HepG2 (cell line): ENCODE data around the gene LRBA. TPM values are rescaled to one million over a fixed set of nuclear protein-coding genes. Genes with fewer than 3 reads are reported as not detected.

Experiments used
- AGO2 ChIP-seq: fragments of 200-400 bp; formaldehyde crosslinking; optimal IDR thresholded peaks from 2 replicates; pipeline ENCODE3; 2017; ENCODE audit warnings: mild to moderate bottlenecking, low read depth, low read length, moderate library complexity
- FOXA1 ChIP-seq, 2 experiments: fragments of 450-650 bp in 1 of 2; sonication (generic) in 1 of 2; formaldehyde crosslinking in 1 of 2; IDR thresholded peaks; 2 replicates each; pipeline versions ENCODE4 v1.4.0 to v1.6.1; 2016 to 2020; ENCODE audit warnings: missing genetic modification reagents in 1 of 2
- FOXA3 ChIP-seq: IDR thresholded peaks from 2 replicates; pipeline ENCODE4 v1.6.1; 2016; ENCODE audit warnings: missing genetic modification reagents, missing compliant biosample characterization
- MAF1 ChIP-seq: sonication (generic); formaldehyde crosslinking; IDR thresholded peaks from 2 replicates; pipeline ENCODE4 v1.5.0; 2020; ENCODE audit warnings: missing genetic modification reagents, borderline replicate concordance
- NCOA1 ChIP-seq: sonication (generic); formaldehyde crosslinking; IDR thresholded peaks from 2 replicates; pipeline ENCODE4 v1.9.0; 2021; ENCODE audit warnings: missing genetic modification reagents
- RBFOX2 ChIP-seq: fragments of 200-400 bp; formaldehyde crosslinking; IDR thresholded peaks from 2 replicates; pipeline ENCODE4 v1.6.1; 2017; ENCODE audit warnings: low read depth, mild to moderate bottlenecking, low read length
- TBX2 ChIP-seq: sonication (generic); formaldehyde crosslinking; IDR thresholded peaks from 2 replicates; pipeline ENCODE4 v1.5.0; 2020; ENCODE audit warnings: missing genetic modification reagents, mild to moderate bottlenecking, borderline replicate concordance
- TOPORS ChIP-seq: sonication (generic); formaldehyde crosslinking; IDR thresholded peaks from 2 replicates; pipeline ENCODE4 v1.8.0; 2023; ENCODE audit warnings: mild to moderate bottlenecking, missing genetic modification reagents
- ZNF768 ChIP-seq: sonication (generic); formaldehyde crosslinking; IDR thresholded peaks from 2 replicates; pipeline ENCODE4 v1.4.0; 2020; ENCODE audit warnings: missing genetic modification reagents
- polyA plus RNA-seq, 8 experiments: library from polyadenylated mRNA; depleted of rRNA in 3 of 8; stranded (reverse) in 7 of 8; unstranded in 1 of 8; fragments of >200 nt; fragmentation: Illumina TruSeq in 4 of 8; extraction: Trizol in 4 of 8; gene quantifications; 2 replicates each; pipeline versions ENCODE4 v1.2.1 to v1.2.3, GENCODE V29; 2011 to 2016; ENCODE audit warnings: low read depth in 4 of 8, missing spikeins in 1 of 8, mixed read lengths in 1 of 8; ENCODE audit not compliant: insufficient read depth in 1 of 8
- total RNA-seq, 5 experiments: library from RNA; depleted of rRNA; stranded (reverse); fragments of >200 nt; fragmentation: Illumina TruSeq; extraction: Trizol; gene quantifications; 2 replicates each; pipeline ENCODE4 v1.2.3, GENCODE V29; 2016; ENCODE audit warnings: low read depth in 1 of 5
- TF ChIP-seq, protein P1 (sequence below): IDR thresholded peaks from 2 replicates; pipeline ENCODE4 v1.6.1; 2016; ENCODE audit warnings: low read depth
- TF ChIP-seq, protein P2 (sequence below): sonication (generic); formaldehyde crosslinking; conservative IDR thresholded peaks from 2 replicates; pipeline ENCODE4 v1.8.1; 2023; ENCODE audit warnings: missing genetic modification reagents
- TF ChIP-seq, protein P3 (sequence below): IDR thresholded peaks from 2 replicates; pipeline ENCODE4 v1.6.1; 2012; ENCODE audit warnings: low read length, improper control_type of control experiment
- TF ChIP-seq, protein P4 (sequence below): sonication (generic); formaldehyde crosslinking; IDR thresholded peaks from 2 replicates; pipeline ENCODE4 v1.4.0; 2020; ENCODE audit warnings: missing genetic modification reagents
- TF ChIP-seq, protein P5 (sequence below): sonication (generic); formaldehyde crosslinking; IDR thresholded peaks from 2 replicates; pipeline ENCODE4 v1.5.1; 2020; ENCODE audit warnings: missing genetic modification reagents, mild to moderate bottlenecking, borderline replicate concordance

LRBA gene
- total and polyA plus RNA-seq, 2 of the 13 experiments (the other 11 are each of a cell fraction or from before 2014, with no cell fraction given) = 21.0 to 37.2 TPM

DNA sequence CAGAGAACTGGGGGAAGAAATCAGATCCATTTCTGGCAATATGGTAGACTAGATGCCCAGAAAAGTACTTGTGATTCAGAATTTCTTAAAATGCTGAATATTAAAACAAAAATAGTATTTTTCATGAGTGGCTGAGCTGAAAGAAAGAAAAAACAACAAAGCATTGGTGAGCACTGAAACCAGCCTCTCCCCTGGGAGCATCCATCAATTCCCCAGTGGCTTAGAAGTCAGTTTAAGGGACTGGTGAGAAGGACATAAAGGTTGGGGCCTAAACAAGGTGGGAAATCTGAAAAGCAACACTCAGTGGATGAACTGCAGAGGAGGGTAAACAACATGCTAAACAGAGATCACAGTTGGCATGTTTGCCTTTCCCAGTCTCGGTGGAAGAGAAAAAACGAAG is 20.4 kb downstream of the LRBA start (continued):
- TF ChIP-seq, protein P1, sequence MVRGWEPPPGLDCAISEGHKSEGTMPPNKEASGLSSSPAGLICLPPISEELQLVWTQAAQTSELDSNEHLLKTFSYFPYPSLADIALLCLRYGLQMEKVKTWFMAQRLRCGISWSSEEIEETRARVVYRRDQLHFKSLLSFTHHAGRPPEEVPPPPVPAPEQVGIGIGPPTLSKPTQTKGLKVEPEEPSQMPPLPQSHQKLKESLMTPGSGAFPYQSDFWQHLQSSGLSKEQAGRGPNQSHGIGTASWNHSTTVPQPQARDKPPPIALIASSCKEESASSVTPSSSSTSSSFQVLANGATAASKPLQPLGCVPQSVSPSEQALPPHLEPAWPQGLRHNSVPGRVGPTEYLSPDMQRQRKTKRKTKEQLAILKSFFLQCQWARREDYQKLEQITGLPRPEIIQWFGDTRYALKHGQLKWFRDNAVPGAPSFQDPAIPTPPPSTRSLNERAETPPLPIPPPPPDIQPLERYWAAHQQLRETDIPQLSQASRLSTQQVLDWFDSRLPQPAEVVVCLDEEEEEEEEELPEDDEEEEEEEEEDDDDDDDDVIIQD (CRISPR knock-in tag) = peak; percentile 76; the same call in 1 of the 2 replicates
- TF ChIP-seq NCOA1 (CRISPR knock-in tag) (no peak), FOXA1 (IDR thresholded peaks at IDR 0.05) (no peak), FOXA1 (CRISPR knock-in tag; IDR thresholded peaks at IDR 0.05) (0 out of 2 replicates have a peak, but pooled peaks have one; percentile 17), RBFOX2 (no peak), TOPORS (no peak), AGO2 (no peak), MAF1 (CRISPR knock-in tag) (no peak), ZNF768 (CRISPR knock-in tag) (no peak), TBX2 (CRISPR knock-in tag) (no peak), FOXA3 (CRISPR knock-in tag) (peak; percentile 22; the same call in 1 of the 2 replicates)
- TF ChIP-seq, protein P2, sequence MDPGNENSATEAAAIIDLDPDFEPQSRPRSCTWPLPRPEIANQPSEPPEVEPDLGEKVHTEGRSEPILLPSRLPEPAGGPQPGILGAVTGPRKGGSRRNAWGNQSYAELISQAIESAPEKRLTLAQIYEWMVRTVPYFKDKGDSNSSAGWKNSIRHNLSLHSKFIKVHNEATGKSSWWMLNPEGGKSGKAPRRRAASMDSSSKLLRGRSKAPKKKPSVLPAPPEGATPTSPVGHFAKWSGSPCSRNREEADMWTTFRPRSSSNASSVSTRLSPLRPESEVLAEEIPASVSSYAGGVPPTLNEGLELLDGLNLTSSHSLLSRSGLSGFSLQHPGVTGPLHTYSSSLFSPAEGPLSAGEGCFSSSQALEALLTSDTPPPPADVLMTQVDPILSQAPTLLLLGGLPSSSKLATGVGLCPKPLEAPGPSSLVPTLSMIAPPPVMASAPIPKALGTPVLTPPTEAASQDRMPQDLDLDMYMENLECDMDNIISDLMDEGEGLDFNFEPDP (CRISPR knock-in tag) = no peak
- TF ChIP-seq, protein P3, sequence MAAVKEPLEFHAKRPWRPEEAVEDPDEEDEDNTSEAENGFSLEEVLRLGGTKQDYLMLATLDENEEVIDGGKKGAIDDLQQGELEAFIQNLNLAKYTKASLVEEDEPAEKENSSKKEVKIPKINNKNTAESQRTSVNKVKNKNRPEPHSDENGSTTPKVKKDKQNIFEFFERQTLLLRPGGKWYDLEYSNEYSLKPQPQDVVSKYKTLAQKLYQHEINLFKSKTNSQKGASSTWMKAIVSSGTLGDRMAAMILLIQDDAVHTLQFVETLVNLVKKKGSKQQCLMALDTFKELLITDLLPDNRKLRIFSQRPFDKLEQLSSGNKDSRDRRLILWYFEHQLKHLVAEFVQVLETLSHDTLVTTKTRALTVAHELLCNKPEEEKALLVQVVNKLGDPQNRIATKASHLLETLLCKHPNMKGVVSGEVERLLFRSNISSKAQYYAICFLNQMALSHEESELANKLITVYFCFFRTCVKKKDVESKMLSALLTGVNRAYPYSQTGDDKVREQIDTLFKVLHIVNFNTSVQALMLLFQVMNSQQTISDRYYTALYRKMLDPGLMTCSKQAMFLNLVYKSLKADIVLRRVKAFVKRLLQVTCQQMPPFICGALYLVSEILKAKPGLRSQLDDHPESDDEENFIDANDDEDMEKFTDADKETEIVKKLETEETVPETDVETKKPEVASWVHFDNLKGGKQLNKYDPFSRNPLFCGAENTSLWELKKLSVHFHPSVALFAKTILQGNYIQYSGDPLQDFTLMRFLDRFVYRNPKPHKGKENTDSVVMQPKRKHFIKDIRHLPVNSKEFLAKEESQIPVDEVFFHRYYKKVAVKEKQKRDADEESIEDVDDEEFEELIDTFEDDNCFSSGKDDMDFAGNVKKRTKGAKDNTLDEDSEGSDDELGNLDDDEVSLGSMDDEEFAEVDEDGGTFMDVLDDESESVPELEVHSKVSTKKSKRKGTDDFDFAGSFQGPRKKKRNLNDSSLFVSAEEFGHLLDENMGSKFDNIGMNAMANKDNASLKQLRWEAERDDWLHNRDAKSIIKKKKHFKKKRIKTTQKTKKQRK = no peak
- TF ChIP-seq, protein P4, sequence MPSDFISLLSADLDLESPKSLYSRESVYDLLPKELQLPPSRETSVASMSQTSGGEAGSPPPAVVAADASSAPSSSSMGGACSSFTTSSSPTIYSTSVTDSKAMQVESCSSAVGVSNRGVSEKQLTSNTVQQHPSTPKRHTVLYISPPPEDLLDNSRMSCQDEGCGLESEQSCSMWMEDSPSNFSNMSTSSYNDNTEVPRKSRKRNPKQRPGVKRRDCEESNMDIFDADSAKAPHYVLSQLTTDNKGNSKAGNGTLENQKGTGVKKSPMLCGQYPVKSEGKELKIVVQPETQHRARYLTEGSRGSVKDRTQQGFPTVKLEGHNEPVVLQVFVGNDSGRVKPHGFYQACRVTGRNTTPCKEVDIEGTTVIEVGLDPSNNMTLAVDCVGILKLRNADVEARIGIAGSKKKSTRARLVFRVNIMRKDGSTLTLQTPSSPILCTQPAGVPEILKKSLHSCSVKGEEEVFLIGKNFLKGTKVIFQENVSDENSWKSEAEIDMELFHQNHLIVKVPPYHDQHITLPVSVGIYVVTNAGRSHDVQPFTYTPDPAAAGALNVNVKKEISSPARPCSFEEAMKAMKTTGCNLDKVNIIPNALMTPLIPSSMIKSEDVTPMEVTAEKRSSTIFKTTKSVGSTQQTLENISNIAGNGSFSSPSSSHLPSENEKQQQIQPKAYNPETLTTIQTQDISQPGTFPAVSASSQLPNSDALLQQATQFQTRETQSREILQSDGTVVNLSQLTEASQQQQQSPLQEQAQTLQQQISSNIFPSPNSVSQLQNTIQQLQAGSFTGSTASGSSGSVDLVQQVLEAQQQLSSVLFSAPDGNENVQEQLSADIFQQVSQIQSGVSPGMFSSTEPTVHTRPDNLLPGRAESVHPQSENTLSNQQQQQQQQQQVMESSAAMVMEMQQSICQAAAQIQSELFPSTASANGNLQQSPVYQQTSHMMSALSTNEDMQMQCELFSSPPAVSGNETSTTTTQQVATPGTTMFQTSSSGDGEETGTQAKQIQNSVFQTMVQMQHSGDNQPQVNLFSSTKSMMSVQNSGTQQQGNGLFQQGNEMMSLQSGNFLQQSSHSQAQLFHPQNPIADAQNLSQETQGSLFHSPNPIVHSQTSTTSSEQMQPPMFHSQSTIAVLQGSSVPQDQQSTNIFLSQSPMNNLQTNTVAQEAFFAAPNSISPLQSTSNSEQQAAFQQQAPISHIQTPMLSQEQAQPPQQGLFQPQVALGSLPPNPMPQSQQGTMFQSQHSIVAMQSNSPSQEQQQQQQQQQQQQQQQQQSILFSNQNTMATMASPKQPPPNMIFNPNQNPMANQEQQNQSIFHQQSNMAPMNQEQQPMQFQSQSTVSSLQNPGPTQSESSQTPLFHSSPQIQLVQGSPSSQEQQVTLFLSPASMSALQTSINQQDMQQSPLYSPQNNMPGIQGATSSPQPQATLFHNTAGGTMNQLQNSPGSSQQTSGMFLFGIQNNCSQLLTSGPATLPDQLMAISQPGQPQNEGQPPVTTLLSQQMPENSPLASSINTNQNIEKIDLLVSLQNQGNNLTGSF = no peak
- TF ChIP-seq, protein P5, sequence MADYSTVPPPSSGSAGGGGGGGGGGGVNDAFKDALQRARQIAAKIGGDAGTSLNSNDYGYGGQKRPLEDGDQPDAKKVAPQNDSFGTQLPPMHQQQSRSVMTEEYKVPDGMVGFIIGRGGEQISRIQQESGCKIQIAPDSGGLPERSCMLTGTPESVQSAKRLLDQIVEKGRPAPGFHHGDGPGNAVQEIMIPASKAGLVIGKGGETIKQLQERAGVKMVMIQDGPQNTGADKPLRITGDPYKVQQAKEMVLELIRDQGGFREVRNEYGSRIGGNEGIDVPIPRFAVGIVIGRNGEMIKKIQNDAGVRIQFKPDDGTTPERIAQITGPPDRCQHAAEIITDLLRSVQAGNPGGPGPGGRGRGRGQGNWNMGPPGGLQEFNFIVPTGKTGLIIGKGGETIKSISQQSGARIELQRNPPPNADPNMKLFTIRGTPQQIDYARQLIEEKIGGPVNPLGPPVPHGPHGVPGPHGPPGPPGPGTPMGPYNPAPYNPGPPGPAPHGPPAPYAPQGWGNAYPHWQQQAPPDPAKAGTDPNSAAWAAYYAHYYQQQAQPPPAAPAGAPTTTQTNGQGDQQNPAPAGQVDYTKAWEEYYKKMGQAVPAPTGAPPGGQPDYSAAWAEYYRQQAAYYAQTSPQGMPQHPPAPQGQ (CRISPR knock-in tag) = no peak
